Measurements from ENCODE around the gene CCDC88C.

DNA sequence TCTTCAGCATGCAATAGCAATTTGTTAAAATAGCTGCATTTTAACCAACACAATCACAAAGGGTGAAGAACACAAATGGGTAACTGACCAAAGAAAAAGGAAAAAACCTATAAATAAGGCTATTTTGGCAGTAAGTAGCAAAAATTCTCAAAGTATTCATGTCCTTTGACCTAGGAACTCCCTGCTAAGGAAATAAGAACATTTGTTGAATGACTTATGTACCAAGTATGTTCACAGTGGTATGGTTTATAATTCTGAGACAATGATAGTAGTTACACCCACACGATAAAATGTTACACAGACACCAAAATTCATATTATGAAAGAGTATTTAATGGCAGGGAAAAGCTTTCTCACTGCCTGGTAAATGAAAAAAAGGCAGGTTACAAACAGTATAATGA is 16.9 kb downstream of the CCDC88C start:
- TF ChIP-seq POLR2A (IDR thresholded peaks at IDR 0.05) (no peak), POLR2AphosphoS5 (IDR thresholded peaks at IDR 0.05) (no peak)
- TF ChIP-seq, protein P1, sequence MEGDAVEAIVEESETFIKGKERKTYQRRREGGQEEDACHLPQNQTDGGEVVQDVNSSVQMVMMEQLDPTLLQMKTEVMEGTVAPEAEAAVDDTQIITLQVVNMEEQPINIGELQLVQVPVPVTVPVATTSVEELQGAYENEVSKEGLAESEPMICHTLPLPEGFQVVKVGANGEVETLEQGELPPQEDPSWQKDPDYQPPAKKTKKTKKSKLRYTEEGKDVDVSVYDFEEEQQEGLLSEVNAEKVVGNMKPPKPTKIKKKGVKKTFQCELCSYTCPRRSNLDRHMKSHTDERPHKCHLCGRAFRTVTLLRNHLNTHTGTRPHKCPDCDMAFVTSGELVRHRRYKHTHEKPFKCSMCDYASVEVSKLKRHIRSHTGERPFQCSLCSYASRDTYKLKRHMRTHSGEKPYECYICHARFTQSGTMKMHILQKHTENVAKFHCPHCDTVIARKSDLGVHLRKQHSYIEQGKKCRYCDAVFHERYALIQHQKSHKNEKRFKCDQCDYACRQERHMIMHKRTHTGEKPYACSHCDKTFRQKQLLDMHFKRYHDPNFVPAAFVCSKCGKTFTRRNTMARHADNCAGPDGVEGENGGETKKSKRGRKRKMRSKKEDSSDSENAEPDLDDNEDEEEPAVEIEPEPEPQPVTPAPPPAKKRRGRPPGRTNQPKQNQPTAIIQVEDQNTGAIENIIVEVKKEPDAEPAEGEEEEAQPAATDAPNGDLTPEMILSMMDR (IDR thresholded peaks at IDR 0.05) = no peak

All from prostate gland (tissue), 2 donors.